Thoracic aorta endothelial cell (primary cell): ENCODE data around the gene YWHAE. TPM values are rescaled to one million over a fixed set of nuclear protein-coding genes. Genes with fewer than 3 reads are reported as not detected.

Experiments used
- small RNA-seq: library from RNA; depleted of rRNA; stranded (forward); fragments of <200 nt; gene quantifications from one replicate; pipeline ENCODE3, GENCODE V24; 2012
- total RNA-seq: library from RNA; depleted of rRNA; stranded (reverse); fragments of >200 nt; gene quantifications from 2 replicates; pipeline ENCODE4 v1.2.3, GENCODE V29; 2012

YWHAE gene
- total RNA-seq: 1,204 and 1,254 TPM in 2 replicates

GRCh38 chr17:1399679-1400512 lies at the start of gene YWHAE:
TSS of gene YWHAE (minus strand) at chr17:1400222. CDS start at chr17:1400110, 112 bp downstream.

Small RNAs within 50 kb of the gene (small RNA-seq; reads per million reads assigned to genes)
- not detected for gene AC032044.2

Other genes with a start within 250 kb of the YWHAE start
- 74.3 and 82.0 TPM in 2 replicates for gene ABR, start 220.2 kb downstream of the YWHAE start, total RNA-seq
- not detected in 2 replicates for gene BHLHA9, start 129.8 kb downstream of the YWHAE start, total RNA-seq
- not detected in 2 replicates for gene TRARG1, start 120.6 kb downstream of the YWHAE start, total RNA-seq
- 151 and 157 TPM in 2 replicates for gene CRK, start 56.0 kb upstream of the YWHAE start, total RNA-seq
- 176 and 210 TPM in 2 replicates for gene MYO1C, start 92.5 kb upstream of the YWHAE start, total RNA-seq
- gene INPP5K, start 116.4 kb upstream of the YWHAE start, total RNA-seq: 38.0 and 39.6 TPM in 2 replicates
- 53.2 and 54.3 TPM in 2 replicates for gene PITPNA, start 162.6 kb upstream of the YWHAE start, total RNA-seq
- gene SLC43A2, start 228.6 kb upstream of the YWHAE start, total RNA-seq: 16.6 and 29.0 TPM in 2 replicates
- gene SCARF1, start 245.5 kb upstream of the YWHAE start, total RNA-seq: 90.2 and 95.1 TPM in 2 replicates
- gene RILP, start 249.6 kb upstream of the YWHAE start, total RNA-seq: 9.2 and 12.9 TPM in 2 replicates